Skeletal muscle satellite cell (primary cell): Measurements from ENCODE around the gene CDK19.
"Not testable (repeated sequence)": the region's sequence is repeated elsewhere in the genome, so short reads cannot be mapped to it uniquely, and the experiment has no call there.

ENCODE experiments used
- H3K27me3 ChIP-seq: 2 replicates; pipeline ENCODE4 v1.7.0; 2013; ENCODE audit warnings: low read length; ENCODE audit not compliant: control insufficient read depth, insufficient read depth
- H3K36me3 ChIP-seq: 2 replicates; pipeline ENCODE4 v1.7.0; 2013; ENCODE audit warnings: mild to moderate bottlenecking, control low read depth, low read length; ENCODE audit not compliant: insufficient read depth
- H3K4me1 ChIP-seq: 2 replicates; pipeline ENCODE4 v1.7.0; 2013; ENCODE audit warnings: low read length; ENCODE audit not compliant: control insufficient read depth, insufficient read depth
- H3K4me2 ChIP-seq: 2 replicates; pipeline ENCODE4 v1.7.0; 2013; ENCODE audit warnings: mild to moderate bottlenecking, low read length
- H3K4me3 ChIP-seq: 2 replicates; pipeline ENCODE4 v1.7.0; 2013; ENCODE audit warnings: low read length
- H3K9ac ChIP-seq: 2 replicates; pipeline ENCODE4 v1.7.0; 2013; ENCODE audit warnings: mild to moderate bottlenecking, low read depth, low read length, moderate library complexity
- H3K9me3 ChIP-seq: replicated peaks from 2 replicates; pipeline ENCODE4 v1.7.0; 2013; ENCODE audit warnings: mild to moderate bottlenecking, control low read depth, low read length

Gene CDK19

DNA sequence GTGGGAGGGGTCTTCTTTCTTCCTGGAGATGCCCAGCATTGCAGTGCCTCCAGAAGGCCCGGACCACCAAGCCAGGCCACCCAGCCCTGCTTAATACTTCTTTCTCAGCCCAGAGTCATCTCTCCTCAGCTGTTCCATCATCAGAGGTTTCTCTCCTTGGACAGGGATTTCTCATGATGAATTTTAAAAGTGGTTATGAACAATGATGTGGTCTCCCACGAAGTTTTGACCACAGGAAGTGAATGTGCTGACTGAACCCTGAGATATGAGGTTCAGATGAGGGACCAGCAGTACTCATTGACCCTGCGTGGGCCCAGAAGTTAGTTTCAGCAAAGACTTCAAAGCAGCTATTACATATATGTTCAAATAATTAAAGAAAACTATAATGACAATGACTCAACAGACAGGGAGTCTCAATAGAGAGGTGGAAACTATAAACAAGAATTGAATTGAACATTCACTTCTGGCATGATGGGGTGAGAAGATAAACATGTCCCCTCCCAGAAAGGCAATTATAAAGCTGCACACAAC lies 224.4 kb downstream of the CDK19 start:
- peaks cover 11% of the 10 kb centered on the region for H3K4me1 ChIP-seq
- H3K9ac ChIP-seq: no peak overlapping the region
- H3K27me3 ChIP-seq: no peaks in the 10 kb centered on the region
- H3K4me2 ChIP-seq: no peak overlapping the region
- H3K9me3 ChIP-seq: no peaks in the 10 kb centered on the region
- H3K4me3 ChIP-seq: no peak overlapping the region
- no peaks in the 10 kb centered on the region for H3K36me3 ChIP-seq

GRCh38 chr6:110589865-110590513 lies 225.3 kb downstream of the CDK19 start:
- Histone ChIP-seq H3K9me3 (no peaks in the 10 kb centered on the region), H3K27me3 (no peaks in the 10 kb centered on the region), H3K9ac (no peak overlapping the region), H3K4me2 (no peak overlapping the region), H3K4me3 (no peak overlapping the region), H3K36me3 (no peaks in the 10 kb centered on the region), H3K4me1 (peaks cover 11% of the 10 kb centered on the region)

DNA sequence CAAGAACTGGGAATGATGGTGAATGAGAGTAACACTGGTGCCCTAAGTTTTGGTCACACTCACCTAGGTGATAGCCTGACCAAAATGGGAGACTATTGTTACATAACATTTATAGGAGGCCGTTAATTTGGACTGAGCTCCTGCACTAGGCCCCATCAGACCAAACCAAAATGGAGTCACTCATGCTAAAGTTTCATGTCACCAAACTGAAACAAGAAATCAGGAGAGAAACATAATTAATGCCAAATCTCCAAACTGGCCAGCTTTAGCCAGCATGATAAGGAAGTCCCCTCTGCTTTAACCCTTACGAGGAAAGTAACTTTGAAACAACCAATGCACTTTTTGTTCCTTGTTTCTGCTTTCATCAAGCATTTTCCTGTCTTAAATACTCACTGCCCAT lies 227.9 kb downstream of the CDK19 start:
- H3K36me3 ChIP-seq: no peaks in the 10 kb centered on the region
- no peaks in the 10 kb centered on the region for H3K9me3 ChIP-seq
- H3K4me3 ChIP-seq: no peak overlapping the region
- no peaks in the 10 kb centered on the region for H3K27me3 ChIP-seq
- H3K4me1 ChIP-seq: peaks cover 11% of the 10 kb centered on the region
- no peak overlapping the region for H3K9ac ChIP-seq
- no peak overlapping the region for H3K4me2 ChIP-seq

GRCh38 chr6:110581679-110582078 lies 233.6 kb downstream of the CDK19 start:
- no peaks in the 10 kb centered on the region for H3K36me3 ChIP-seq
- H3K4me1 ChIP-seq: no peaks in the 10 kb centered on the region
- no peak overlapping the region for H3K4me3 ChIP-seq
- no peaks in the 10 kb centered on the region for H3K27me3 ChIP-seq
- no peak overlapping the region for H3K4me2 ChIP-seq
- no peak overlapping the region for H3K9ac ChIP-seq
- H3K9me3 ChIP-seq: no peaks in the 10 kb centered on the region

- not testable (repeated sequence) for H3K9ac ChIP-seq, H3K9me3 ChIP-seq, H3K4me3 ChIP-seq, H3K36me3 ChIP-seq, H3K4me2 ChIP-seq, H3K27me3 ChIP-seq, H3K4me1 ChIP-seq
These were observed 237.6 kb downstream of the CDK19 start for GRCh38 chr6:110577596-110578167.

GRCh38 chr6:110575925-110576463 lies 239.3 kb downstream of the CDK19 start:
- no peaks in the 10 kb centered on the region for H3K4me1 ChIP-seq
- H3K36me3 ChIP-seq: no peaks in the 10 kb centered on the region
- no peak overlapping the region for H3K4me2 ChIP-seq
- no peak overlapping the region for H3K9ac ChIP-seq
- H3K9me3 ChIP-seq: no peaks in the 10 kb centered on the region
- H3K4me3 ChIP-seq: no peak overlapping the region
- no peaks in the 10 kb centered on the region for H3K27me3 ChIP-seq

DNA sequence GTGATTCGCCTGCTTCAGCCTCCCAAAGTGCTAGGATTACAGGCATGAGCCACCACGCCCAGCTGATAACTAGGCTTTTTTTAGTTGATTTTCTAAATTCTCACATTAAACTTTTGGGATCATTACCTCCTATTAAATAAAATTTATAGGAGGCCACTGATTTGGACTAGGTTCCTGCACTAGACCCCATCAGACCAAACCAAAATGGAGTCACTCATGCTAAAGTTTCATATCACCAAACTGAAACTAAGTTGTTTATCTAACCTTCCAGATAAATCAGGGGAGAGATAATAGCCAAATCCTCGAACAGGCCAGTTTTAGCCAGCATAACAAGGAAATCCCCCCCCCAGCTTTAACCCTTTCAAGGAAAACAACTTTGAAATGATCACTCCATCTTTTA lies 240.5 kb downstream of the CDK19 start:
- Histone ChIP-seq H3K9me3 (no peaks in the 10 kb centered on the region), H3K4me1 (no peaks in the 10 kb centered on the region), H3K36me3 (no peaks in the 10 kb centered on the region), H3K9ac (no peak overlapping the region), H3K27me3 (no peaks in the 10 kb centered on the region), H3K4me2 (no peak overlapping the region), H3K4me3 (no peak overlapping the region)

GRCh38 chr6:110573537-110573936 lies 241.7 kb downstream of the CDK19 start:
- Histone ChIP-seq H3K4me2 (no peak overlapping the region), H3K27me3 (no peaks in the 10 kb centered on the region), H3K9me3 (no peaks in the 10 kb centered on the region), H3K9ac (no peak overlapping the region), H3K36me3 (no peaks in the 10 kb centered on the region), H3K4me3 (no peak overlapping the region), H3K4me1 (no peaks in the 10 kb centered on the region)

DNA sequence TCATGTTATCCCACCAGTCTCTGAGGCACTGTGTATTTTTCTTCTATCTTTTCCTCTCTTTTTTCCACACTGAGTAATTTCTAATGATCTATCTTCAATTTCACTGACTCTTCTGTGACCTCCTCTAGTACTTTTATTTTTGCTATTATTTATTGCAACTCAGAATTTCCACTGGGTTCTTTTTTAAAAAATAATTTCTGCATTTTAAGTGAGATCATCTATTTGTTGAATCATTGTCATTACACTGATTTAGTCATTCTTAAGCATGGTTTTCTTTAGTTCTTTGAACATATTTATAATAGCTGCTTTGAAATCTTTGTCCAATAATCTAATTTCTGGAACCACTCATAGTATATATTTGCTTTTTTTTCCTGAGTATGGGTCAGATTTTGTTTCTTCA lies 242.1 kb downstream of the CDK19 start:
- no peaks in the 10 kb centered on the region for H3K4me1 ChIP-seq
- H3K36me3 ChIP-seq: no peaks in the 10 kb centered on the region
- H3K9me3 ChIP-seq: no peaks in the 10 kb centered on the region
- no peak overlapping the region for H3K9ac ChIP-seq
- H3K4me2 ChIP-seq: no peak overlapping the region
- no peak overlapping the region for H3K4me3 ChIP-seq
- H3K27me3 ChIP-seq: no peaks in the 10 kb centered on the region

DNA sequence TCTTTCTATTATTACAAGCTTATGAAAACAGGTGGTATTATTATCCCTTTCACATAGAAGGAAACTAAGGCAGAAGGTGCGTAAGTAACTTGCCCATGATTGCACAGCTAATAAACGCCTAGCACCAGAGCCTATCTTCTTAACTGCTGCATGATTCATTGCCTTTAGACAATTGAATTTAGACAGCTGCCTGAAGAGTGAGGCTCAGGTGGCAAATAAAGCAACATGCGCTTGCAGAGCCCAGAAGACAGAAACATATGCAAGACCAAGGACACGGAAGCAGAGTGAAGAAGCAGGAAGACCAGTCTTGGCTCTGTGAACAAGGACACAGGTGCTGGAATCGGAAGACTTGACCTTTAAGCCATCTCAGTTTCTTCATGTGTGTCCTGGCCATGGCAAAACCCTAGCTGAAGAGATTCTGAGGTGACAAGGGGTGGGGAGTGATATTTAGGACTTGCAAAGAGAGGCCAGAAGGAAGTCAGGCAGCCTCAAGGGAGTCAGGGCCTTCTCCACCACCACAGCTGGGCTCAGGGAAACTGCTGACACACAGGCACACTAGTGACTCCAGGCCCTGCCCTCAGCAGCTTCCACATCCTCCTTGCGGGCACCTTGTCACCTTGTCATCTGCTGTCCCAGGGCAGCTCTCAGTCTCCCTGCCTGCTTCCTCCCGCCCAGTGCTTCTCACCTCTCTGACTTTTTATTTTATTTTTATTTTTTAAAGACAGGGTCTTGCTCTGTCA lies 247.1 kb downstream of the CDK19 start:
- no peaks in the 10 kb centered on the region for H3K27me3 ChIP-seq
- peaks cover 7% of the 10 kb centered on the region for H3K4me1 ChIP-seq
- no peak overlapping the region for H3K9ac ChIP-seq
- H3K36me3 ChIP-seq: no peaks in the 10 kb centered on the region
- no peak overlapping the region for H3K4me3 ChIP-seq
- H3K4me2 ChIP-seq: no peak overlapping the region
- no peaks in the 10 kb centered on the region for H3K9me3 ChIP-seq

- no peaks in the 10 kb centered on the region for H3K9me3 ChIP-seq
- no peak overlapping the region for H3K4me2 ChIP-seq
- H3K4me1 ChIP-seq: peaks cover 7% of the 10 kb centered on the region
- H3K4me3 ChIP-seq: no peak overlapping the region
- H3K27me3 ChIP-seq: no peaks in the 10 kb centered on the region
- H3K9ac ChIP-seq: no peak overlapping the region
- H3K36me3 ChIP-seq: no peaks in the 10 kb centered on the region
These were observed 248.7 kb downstream of the CDK19 start for GRCh38 chr6:110566346-110567125.
